GDM1 (cell line): ENCODE data around the gene POLH.

Experiments
- DNase-seq: peaks from one replicate; lab custom pipeline; 2025; lab: John Stamatoyannopoulos, UW

The POLH gene

GRCh38 chr6:43606019-43606418 is 30.0 kb downstream of the POLH start:
- no peak for DNase-seq

DNA sequence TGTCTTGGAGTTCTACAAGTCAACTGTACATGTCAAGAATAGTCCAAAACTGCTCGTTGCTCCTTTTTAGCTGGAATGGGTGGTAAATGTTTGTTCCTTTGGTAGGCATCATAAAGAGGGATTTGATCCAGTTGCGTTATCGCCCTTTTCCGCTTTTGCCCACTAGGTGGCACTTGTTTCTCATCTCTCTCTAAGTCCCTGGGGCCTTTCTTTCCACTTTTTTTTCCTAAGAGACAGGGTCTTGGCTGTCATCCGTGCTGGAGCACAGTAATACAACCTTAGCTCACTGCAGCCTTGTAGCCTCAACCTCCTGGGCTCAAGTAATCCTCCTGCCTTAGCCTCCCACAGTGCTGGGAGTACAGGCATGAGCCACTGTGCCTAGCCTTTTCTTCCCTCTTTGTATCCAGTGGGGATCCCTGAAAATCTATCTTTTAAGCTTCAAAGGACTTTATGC is 32.4 kb downstream of the POLH start:
- peak; percentile 29 for DNase-seq

DNA sequence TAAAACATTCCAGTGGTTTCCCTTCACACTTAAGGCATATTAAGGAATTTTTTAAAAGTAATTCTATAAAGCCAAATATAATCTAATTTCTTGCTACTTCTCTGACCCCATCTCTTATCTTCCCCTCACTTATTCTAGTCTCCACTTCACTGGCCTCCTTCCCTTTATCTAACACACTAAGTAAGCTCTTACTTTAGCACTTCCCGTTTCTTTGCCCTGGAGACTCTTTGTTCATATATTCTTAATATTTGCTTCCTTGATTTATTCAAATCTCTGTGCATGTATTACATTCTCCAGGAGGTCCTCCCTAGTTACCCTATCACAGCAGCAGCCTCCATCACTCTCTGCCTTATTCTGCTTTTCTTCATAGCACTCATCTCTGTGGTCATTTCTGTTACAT is 32.8 kb downstream of the POLH start:
- DNase-seq, result no peak

- DNase-seq, result no peak
Observed at GRCh38 chr6:43609402-43609801, 33.4 kb downstream of the POLH start.

DNA sequence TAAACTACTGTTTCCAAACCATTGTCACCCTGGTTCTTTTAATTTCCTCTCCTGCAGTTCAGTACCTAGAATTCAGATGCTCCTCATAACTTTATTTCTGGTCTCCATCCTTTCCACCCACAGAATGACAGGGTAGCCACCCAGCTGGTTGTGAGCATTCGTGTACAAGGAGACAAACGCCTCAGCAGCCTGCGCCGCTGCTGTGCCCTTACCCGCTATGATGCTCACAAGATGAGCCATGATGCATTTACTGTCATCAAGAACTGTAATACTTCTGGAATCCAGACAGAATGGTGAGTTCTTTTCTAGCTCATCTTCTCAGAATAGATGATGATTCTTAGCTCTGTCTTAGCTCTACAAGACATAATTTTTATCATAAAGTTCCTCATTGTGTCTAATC is 34.4 kb downstream of the POLH start:
- no peak for DNase-seq

DNA sequence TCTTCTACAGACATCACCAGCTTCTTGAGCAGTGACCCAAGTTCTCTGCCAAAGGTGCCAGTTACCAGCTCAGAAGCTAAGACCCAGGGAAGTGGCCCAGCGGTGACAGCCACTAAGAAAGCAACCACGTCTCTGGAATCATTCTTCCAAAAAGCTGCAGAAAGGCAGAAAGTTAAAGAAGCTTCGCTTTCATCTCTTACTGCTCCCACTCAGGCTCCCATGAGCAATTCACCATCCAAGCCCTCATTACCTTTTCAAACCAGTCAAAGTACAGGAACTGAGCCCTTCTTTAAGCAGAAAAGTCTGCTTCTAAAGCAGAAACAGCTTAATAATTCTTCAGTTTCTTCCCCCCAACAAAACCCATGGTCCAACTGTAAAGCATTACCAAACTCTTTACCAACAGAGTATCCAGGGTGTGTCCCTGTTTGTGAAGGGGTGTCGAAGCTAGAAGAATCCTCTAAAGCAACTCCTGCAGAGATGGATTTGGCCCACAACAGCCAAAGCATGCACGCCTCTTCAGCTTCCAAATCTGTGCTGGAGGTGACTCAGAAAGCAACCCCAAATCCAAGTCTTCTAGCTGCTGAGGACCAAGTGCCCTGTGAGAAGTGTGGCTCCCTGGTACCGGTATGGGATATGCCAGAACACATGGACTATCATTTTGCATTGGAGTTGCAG is 37.9 kb downstream of the POLH start:
- no peak for DNase-seq

GRCh38 chr6:43614396-43614730 is 38.4 kb downstream of the POLH start:
- DNase-seq, result no peak

GRCh38 chr6:43616725-43617472 is 40.9 kb downstream of the POLH start:
- no peak for DNase-seq

GRCh38 chr6:43621078-43621835 is 45.3 kb downstream of the POLH start:
- DNase-seq, result no peak

DNA sequence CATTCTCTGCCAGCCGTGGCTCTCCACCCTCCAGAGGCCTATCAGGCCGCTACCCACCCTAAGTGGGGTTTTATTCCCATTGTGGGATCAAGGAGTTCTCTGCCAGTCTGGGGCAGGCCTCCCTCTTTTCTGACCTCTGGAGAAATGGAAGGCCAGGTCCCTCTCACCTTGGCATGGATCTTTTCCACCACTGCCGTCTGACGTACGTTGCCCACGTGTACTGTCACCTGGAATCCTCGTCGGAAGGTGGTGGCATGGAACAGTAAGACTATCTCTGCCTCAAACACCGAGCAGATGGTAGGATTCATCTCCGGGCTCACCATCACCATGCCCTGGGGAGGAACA is 45.8 kb downstream of the POLH start:
- DNase-seq, result no peak

- no peak for DNase-seq
Observed at GRCh38 chr6:43622541-43622940, 46.6 kb downstream of the POLH start.

GRCh38 chr6:43623880-43624785 is 48.1 kb downstream of the POLH start:
- no peak for DNase-seq

GRCh38 chr6:43624786-43625288 is 48.9 kb downstream of the POLH start:
- no peak for DNase-seq

- no peak for DNase-seq
Observed at GRCh38 chr6:43625393-43625992, 49.5 kb downstream of the POLH start.

- DNase-seq, result no peak
Observed at GRCh38 chr6:43627008-43627825, 51.2 kb downstream of the POLH start.

- peak; percentile 13 for DNase-seq
Observed at GRCh38 chr6:43628393-43629103, 52.6 kb downstream of the POLH start.

- peak; percentile 97 for DNase-seq
Observed at GRCh38 chr6:43629104-43629504, 53.1 kb downstream of the POLH start, which contains the start of gene GTPBP2. Gene GTPBP2 (minus strand): TSS chr6:43629264. CDS start chr6:43629162, 102 bp downstream.

GRCh38 chr6:43629505-43630300 is 53.7 kb downstream of the POLH start:
- peak; percentile 91 for DNase-seq
